ENCODE data around the gene IL6.
A peak's percentile ranks its signal among the peaks of the same experiment; 100 is the strongest.

The IL6 gene

DNA sequence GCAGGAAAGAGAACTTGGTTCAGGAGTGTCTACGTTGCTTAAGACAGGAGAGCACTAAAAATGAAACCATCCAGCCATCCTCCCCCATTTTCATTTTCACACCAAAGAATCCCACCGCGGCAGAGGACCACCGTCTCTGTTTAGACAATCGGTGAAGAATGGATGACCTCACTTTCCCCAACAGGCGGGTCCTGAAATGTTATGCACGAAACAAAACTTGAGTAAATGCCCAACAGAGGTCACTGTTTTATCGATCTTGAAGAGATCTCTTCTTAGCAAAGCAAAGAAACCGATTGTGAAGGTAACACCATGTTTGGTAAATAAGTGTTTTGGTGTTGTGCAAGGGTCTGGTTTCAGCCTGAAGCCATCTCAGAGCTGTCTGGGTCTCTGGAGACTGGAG, 1.4 kb upstream of the IL6 start:
- no peaks in the 10 kb centered on the region for H3K27me3 ChIP-seq (ENCODE audit: insufficient read depth, insufficient read length)
- TF ChIP-seq SUZ12 (IDR thresholded peaks at IDR 0.05; ENCODE audit: extremely low read depth, insufficient read depth, insufficient read length) (no peak), YY1 (IDR thresholded peaks at IDR 0.05; ENCODE audit: insufficient read depth, insufficient read length) (no peak), ZNF274 (IDR thresholded peaks at IDR 0.05; ENCODE audit: low read depth, low read length) (no peak)
- DNase-seq (ENCODE audit: low read depth, low spot score) = peak; percentile 63
- H3K4me1 ChIP-seq (ENCODE audit: insufficient read depth, insufficient read length) = peaks cover 6% of the 10 kb centered on the region
- H3K36me3 ChIP-seq (ENCODE audit: insufficient read depth, insufficient read length, low read length) = peaks cover 18% of the 10 kb centered on the region
- no peaks in the 10 kb centered on the region for H3K9me3 ChIP-seq (ENCODE audit: insufficient read depth, low read length)
- no peak overlapping the region for H3K9ac ChIP-seq (ENCODE audit: insufficient read length, low read depth)
- H3K4me3 ChIP-seq (ENCODE audit: insufficient read length, low read depth) = no peak overlapping the region

DNA sequence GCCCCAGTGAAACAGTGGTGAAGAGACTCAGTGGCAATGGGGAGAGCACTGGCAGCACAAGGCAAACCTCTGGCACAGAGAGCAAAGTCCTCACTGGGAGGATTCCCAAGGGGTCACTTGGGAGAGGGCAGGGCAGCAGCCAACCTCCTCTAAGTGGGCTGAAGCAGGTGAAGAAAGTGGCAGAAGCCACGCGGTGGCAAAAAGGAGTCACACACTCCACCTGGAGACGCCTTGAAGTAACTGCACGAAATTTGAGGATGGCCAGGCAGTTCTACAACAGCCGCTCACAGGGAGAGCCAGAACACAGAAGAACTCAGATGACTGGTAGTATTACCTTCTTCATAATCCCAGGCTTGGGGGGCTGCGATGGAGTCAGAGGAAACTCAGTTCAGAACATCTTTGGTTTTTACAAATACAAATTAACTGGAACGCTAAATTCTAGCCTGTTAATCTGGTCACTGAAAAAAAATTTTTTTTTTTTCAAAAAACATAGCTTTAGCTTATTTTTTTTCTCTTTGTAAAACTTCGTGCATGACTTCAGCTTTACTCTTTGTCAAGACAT, 574 bp upstream of the IL6 start:
- H3K9ac ChIP-seq (ENCODE audit: insufficient read length, low read depth) = peak overlapping the region; percentile 52
- peak; percentile 84 for DNase-seq (ENCODE audit: low read depth, low spot score)
- TF ChIP-seq YY1 (IDR thresholded peaks at IDR 0.05; ENCODE audit: insufficient read depth, insufficient read length) (no peak), ZNF274 (IDR thresholded peaks at IDR 0.05; ENCODE audit: low read depth, low read length) (no peak), SUZ12 (IDR thresholded peaks at IDR 0.05; ENCODE audit: extremely low read depth, insufficient read depth, insufficient read length) (no peak)
- H3K9me3 ChIP-seq (ENCODE audit: insufficient read depth, low read length) = no peaks in the 10 kb centered on the region
- H3K4me3 ChIP-seq (ENCODE audit: insufficient read length, low read depth) = peak overlapping the region; percentile 38
- H3K4me1 ChIP-seq (ENCODE audit: insufficient read depth, insufficient read length) = peaks cover 6% of the 10 kb centered on the region
- H3K36me3 ChIP-seq (ENCODE audit: insufficient read depth, insufficient read length, low read length) = peaks cover 26% of the 10 kb centered on the region
- no peaks in the 10 kb centered on the region for H3K27me3 ChIP-seq (ENCODE audit: insufficient read depth, insufficient read length)

DNA sequence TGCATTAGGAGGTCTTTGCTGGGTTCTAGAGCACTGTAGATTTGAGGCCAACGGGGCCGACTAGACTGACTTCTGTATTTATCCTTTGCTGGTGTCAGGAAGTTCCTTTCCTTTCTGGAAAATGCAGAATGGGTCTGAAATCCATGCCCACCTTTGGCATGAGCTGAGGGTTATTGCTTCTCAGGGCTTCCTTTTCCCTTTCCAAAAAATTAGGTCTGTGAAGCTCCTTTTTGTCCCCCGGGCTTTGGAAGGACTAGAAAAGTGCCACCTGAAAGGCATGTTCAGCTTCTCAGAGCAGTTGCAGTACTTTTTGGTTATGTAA, 675 bp downstream of the IL6 start:
- TF ChIP-seq ZNF274 (IDR thresholded peaks at IDR 0.05; ENCODE audit: low read depth, low read length) = no peak
- no peak for TF ChIP-seq YY1 (IDR thresholded peaks at IDR 0.05; ENCODE audit: insufficient read depth, insufficient read length)
- no peak for TF ChIP-seq SUZ12 (IDR thresholded peaks at IDR 0.05; ENCODE audit: extremely low read depth, insufficient read depth, insufficient read length)
- DNase-seq (ENCODE audit: low read depth, low spot score) = no peak
- Histone ChIP-seq H3K36me3 (ENCODE audit: insufficient read depth, insufficient read length, low read length) (peaks cover 29% of the 10 kb centered on the region), H3K9ac (ENCODE audit: insufficient read length, low read depth) (peak overlapping the region; percentile 52), H3K9me3 (ENCODE audit: insufficient read depth, low read length) (no peaks in the 10 kb centered on the region), H3K27me3 (ENCODE audit: insufficient read depth, insufficient read length) (no peaks in the 10 kb centered on the region), H3K4me1 (ENCODE audit: insufficient read depth, insufficient read length) (peaks cover 6% of the 10 kb centered on the region), H3K4me3 (ENCODE audit: insufficient read length, low read depth) (peak overlapping the region; percentile 38)

DNA sequence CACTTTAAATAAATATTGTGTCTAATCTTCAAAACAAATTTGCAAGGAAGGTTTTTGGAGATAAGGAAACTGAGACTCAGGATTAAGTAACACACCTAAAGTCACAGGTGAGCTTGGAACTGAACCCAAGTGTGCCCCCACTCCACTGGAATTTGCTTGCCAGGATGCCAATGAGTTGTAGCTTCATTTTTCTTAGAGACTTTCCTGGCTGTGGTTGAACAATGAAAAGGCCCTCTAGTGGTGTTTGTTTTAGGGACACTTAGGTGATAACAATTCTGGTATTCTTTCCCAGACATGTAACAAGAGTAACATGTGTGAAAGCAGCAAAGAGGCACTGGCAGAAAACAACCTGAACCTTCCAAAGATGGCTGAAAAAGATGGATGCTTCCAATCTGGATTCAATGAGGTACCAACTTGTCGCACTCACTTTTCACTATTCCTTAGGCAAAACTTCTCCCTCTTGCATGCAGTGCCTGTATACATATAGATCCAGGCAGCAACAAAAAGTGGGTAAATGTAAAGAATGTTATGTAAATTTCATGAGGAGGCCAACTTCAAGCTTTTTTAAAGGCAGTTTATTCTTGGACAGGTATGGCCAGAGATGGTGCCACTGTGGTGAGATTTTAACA, 1.5 kb downstream of the IL6 start:
- Histone ChIP-seq H3K36me3 (ENCODE audit: insufficient read depth, insufficient read length, low read length) (peaks cover 29% of the 10 kb centered on the region), H3K9me3 (ENCODE audit: insufficient read depth, low read length) (no peaks in the 10 kb centered on the region), H3K9ac (ENCODE audit: insufficient read length, low read depth) (no peak overlapping the region), H3K27me3 (ENCODE audit: insufficient read depth, insufficient read length) (no peaks in the 10 kb centered on the region), H3K4me1 (ENCODE audit: insufficient read depth, insufficient read length) (peaks cover 6% of the 10 kb centered on the region), H3K4me3 (ENCODE audit: insufficient read length, low read depth) (no peak overlapping the region)
- peak; percentile 48 for DNase-seq (ENCODE audit: low read depth, low spot score)
- TF ChIP-seq YY1 (IDR thresholded peaks at IDR 0.05; ENCODE audit: insufficient read depth, insufficient read length) (no peak), ZNF274 (IDR thresholded peaks at IDR 0.05; ENCODE audit: low read depth, low read length) (no peak), SUZ12 (IDR thresholded peaks at IDR 0.05; ENCODE audit: extremely low read depth, insufficient read depth, insufficient read length) (no peak)

DNA sequence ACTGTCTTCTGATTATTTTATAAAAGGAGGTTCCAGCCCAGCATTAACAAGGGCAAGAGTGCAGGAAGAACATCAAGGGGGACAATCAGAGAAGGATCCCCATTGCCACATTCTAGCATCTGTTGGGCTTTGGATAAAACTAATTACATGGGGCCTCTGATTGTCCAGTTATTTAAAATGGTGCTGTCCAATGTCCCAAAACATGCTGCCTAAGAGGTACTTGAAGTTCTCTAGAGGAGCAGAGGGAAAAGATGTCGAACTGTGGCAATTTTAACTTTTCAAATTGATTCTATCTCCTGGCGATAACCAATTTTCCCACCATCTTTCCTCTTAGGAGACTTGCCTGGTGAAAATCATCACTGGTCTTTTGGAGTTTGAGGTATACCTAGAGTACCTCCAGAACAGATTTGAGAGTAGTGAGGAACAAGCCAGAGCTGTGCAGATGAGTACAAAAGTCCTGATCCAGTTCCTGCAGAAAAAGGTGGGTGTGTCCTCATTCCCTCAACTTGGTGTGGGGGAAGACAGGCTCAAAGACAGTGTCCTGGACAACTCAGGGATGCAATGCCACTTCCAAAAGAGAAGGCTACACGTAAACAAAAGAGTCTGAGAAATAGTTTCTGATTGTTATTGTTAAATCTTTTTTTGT, 2.3 kb downstream of the IL6 start:
- H3K4me3 ChIP-seq (ENCODE audit: insufficient read length, low read depth) = no peak overlapping the region
- no peaks in the 10 kb centered on the region for H3K9me3 ChIP-seq (ENCODE audit: insufficient read depth, low read length)
- TF ChIP-seq SUZ12 (IDR thresholded peaks at IDR 0.05; ENCODE audit: extremely low read depth, insufficient read depth, insufficient read length) (no peak), ZNF274 (IDR thresholded peaks at IDR 0.05; ENCODE audit: low read depth, low read length) (no peak), YY1 (IDR thresholded peaks at IDR 0.05; ENCODE audit: insufficient read depth, insufficient read length) (no peak)
- peaks cover 29% of the 10 kb centered on the region for H3K36me3 ChIP-seq (ENCODE audit: insufficient read depth, insufficient read length, low read length)
- peaks cover 6% of the 10 kb centered on the region for H3K4me1 ChIP-seq (ENCODE audit: insufficient read depth, insufficient read length)
- no peak for DNase-seq (ENCODE audit: low read depth, low spot score)
- H3K27me3 ChIP-seq (ENCODE audit: insufficient read depth, insufficient read length) = no peaks in the 10 kb centered on the region
- H3K9ac ChIP-seq (ENCODE audit: insufficient read length, low read depth) = no peak overlapping the region

DNA sequence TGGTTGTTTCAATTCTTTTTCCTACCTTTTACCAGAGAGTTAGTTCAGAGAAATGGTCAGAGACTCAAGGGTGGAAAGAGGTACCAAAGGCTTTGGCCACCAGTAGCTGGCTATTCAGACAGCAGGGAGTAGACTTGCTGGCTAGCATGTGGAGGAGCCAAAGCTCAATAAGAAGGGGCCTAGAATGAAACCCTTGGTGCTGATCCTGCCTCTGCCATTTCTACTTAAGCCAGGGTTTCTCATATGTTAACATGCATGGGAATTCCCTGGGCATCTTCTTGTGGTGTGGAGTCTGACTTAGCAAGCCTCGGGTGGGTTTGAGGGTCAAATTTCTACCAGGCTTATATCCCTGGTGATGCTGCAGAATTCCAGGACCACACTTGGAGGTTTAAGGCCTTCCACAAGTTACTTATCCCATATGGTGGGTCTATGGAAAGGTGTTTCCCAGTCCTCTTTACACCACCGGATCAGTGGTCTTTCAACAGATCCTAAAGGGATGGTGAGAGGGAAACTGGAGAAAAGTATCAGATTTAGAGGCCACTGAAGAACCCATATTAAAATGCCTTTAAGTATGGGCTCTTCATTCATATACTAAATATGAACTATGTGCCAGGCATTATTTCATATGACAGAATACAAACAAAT, 3.2 kb downstream of the IL6 start:
- H3K4me1 ChIP-seq (ENCODE audit: insufficient read depth, insufficient read length) = peaks cover 6% of the 10 kb centered on the region
- H3K9ac ChIP-seq (ENCODE audit: insufficient read length, low read depth) = no peak overlapping the region
- no peak for TF ChIP-seq ZNF274 (IDR thresholded peaks at IDR 0.05; ENCODE audit: low read depth, low read length)
- no peak for TF ChIP-seq SUZ12 (IDR thresholded peaks at IDR 0.05; ENCODE audit: extremely low read depth, insufficient read depth, insufficient read length)
- TF ChIP-seq YY1 (IDR thresholded peaks at IDR 0.05; ENCODE audit: insufficient read depth, insufficient read length) = no peak
- no peaks in the 10 kb centered on the region for H3K9me3 ChIP-seq (ENCODE audit: insufficient read depth, low read length)
- no peak overlapping the region for H3K4me3 ChIP-seq (ENCODE audit: insufficient read length, low read depth)
- DNase-seq (ENCODE audit: low read depth, low spot score) = no peak
- peaks cover 29% of the 10 kb centered on the region for H3K36me3 ChIP-seq (ENCODE audit: insufficient read depth, insufficient read length, low read length)
- no peaks in the 10 kb centered on the region for H3K27me3 ChIP-seq (ENCODE audit: insufficient read depth, insufficient read length)
